WTC11 (cell line): ENCODE data around the gene CPE. TPM values are rescaled to one million over a fixed set of nuclear protein-coding genes. Genes with fewer than 3 reads are reported as not detected.

Experiments used
- ATAC-seq: fragments of 200-7000 bp; cut with Tn5 transposase; 2 replicates; pipeline ENCODE4 v1.10.0; 2021; ENCODE audit warnings: mild to moderate bottlenecking, moderate library complexity
- CTCF ChIA-PET: fragments of 300-600 bp; sonication (Branson Sonifier 250); formaldehyde crosslinking; loops from one replicate; lab custom pipeline; 2021; ENCODE audit warnings: antibody characterized with exemption; lab: Charles Lee
- POLR2A ChIA-PET: fragments of 350-600 bp; sonication (Branson Sonifier 250); formaldehyde crosslinking; loops from one replicate; lab custom pipeline; 2021; ENCODE audit warnings: antibody characterized with exemption; lab: Charles Lee
- DNase-seq: peaks from one replicate; pipeline ENCODE4 v3.0.0; 2021; ENCODE audit warnings: low spot score
- H3K27ac Mint-ChIP-seq: 2 replicates; pipeline ENCODE4 v1.8.0; 2021; ENCODE audit warnings: mixed read lengths
- H3K27me3 Mint-ChIP-seq: 2 replicates; pipeline ENCODE4 v1.8.0; 2021; ENCODE audit warnings: low read depth, mild to moderate bottlenecking, moderate library complexity, mixed read lengths
- H3K36me3 Mint-ChIP-seq: 2 replicates; pipeline ENCODE4 v1.8.0; 2021; ENCODE audit warnings: mixed read lengths
- H3K4me1 Mint-ChIP-seq: 2 replicates; pipeline ENCODE4 v1.8.0; 2022; ENCODE audit warnings: mixed read lengths
- H3K4me3 Mint-ChIP-seq: 2 replicates; pipeline ENCODE4 v1.8.0; 2021; ENCODE audit warnings: mild to moderate bottlenecking, moderate library complexity, mixed read lengths
- H3K9me3 Mint-ChIP-seq: 2 replicates; pipeline ENCODE4 v1.8.0; 2021; ENCODE audit warnings: mixed read lengths
- ARID4B ChIP-seq: sonication (generic); formaldehyde crosslinking; IDR thresholded peaks from 2 replicates; pipeline ENCODE4 v1.8.0; 2023; ENCODE audit warnings: missing genetic modification reagents, mild to moderate bottlenecking, borderline replicate concordance
- ATF1 ChIP-seq: sonication (generic); formaldehyde crosslinking; IDR thresholded peaks from 2 replicates; pipeline ENCODE4 v1.8.1; 2023; ENCODE audit warnings: mild to moderate bottlenecking, moderate library complexity, missing genetic modification reagents
- CBFB ChIP-seq: sonication (generic); formaldehyde crosslinking; IDR thresholded peaks from 2 replicates; pipeline ENCODE4 v1.8.1; 2022; ENCODE audit warnings: mild to moderate bottlenecking, low read depth, missing genetic modification reagents
- CTCF ChIP-seq: fragments of 200-600 bp; IDR thresholded peaks from 2 replicates; pipeline ENCODE4 v1.8.0; 2022; ENCODE audit warnings: antibody characterized with exemption
- E2F5 ChIP-seq: sonication (generic); formaldehyde crosslinking; IDR thresholded peaks from 2 replicates; pipeline ENCODE4 v1.8.1; 2022; ENCODE audit warnings: mild to moderate bottlenecking, moderate library complexity, missing genetic modification reagents
- ETV6 ChIP-seq: sonication (generic); formaldehyde crosslinking; IDR thresholded peaks from 2 replicates; pipeline ENCODE4 v1.8.1; 2022; ENCODE audit warnings: mild to moderate bottlenecking, missing genetic modification reagents
- HMGXB4 ChIP-seq: sonication (generic); formaldehyde crosslinking; IDR thresholded peaks from 2 replicates; pipeline ENCODE4 v1.8.1; 2023; ENCODE audit warnings: mild to moderate bottlenecking, moderate library complexity, missing genetic modification reagents
- IRF1 ChIP-seq: sonication (generic); formaldehyde crosslinking; IDR thresholded peaks from 2 replicates; pipeline ENCODE4 v1.8.0; 2023; ENCODE audit warnings: missing genetic modification reagents
- MLX ChIP-seq: sonication (generic); formaldehyde crosslinking; IDR thresholded peaks from 2 replicates; pipeline ENCODE4 v1.8.1; 2023; ENCODE audit warnings: mild to moderate bottlenecking, missing genetic modification reagents, moderate library complexity
- NR3C1 ChIP-seq: sonication (generic); formaldehyde crosslinking; conservative IDR thresholded peaks from 2 replicates; pipeline ENCODE4 v1.8.1; 2023; ENCODE audit warnings: low read depth, mild to moderate bottlenecking, missing genetic modification reagents
- ZNF219 ChIP-seq: sonication (generic); formaldehyde crosslinking; IDR thresholded peaks from 2 replicates; pipeline ENCODE4 v1.8.0; 2023; ENCODE audit warnings: missing genetic modification reagents, mild to moderate bottlenecking, borderline replicate concordance
- ZNF423 ChIP-seq: fragments of 250-450 bp; sonication (Bioruptor Pico); IDR thresholded peaks from 2 replicates; pipeline ENCODE4 v2.1.2; 2022; ENCODE audit warnings: mild to moderate bottlenecking, moderate library complexity
- total RNA-seq: library from RNA; stranded (reverse); gene quantifications from 3 replicates; pipeline ENCODE4 v1.2.3, GENCODE V29; 2021
- TF ChIP-seq, protein P1 (sequence below): sonication (generic); formaldehyde crosslinking; IDR thresholded peaks from 2 replicates; pipeline ENCODE4 v1.8.1; 2022; ENCODE audit warnings: missing genetic modification reagents, borderline replicate concordance
- TF ChIP-seq, protein P2 (sequence below): fragments of 250-450 bp; sonication (Bioruptor Pico); conservative IDR thresholded peaks from 2 replicates; pipeline ENCODE4 v1.9.0; 2021; ENCODE audit warnings: mild to moderate bottlenecking
- TF ChIP-seq, protein P3 (sequence below): sonication (generic); formaldehyde crosslinking; conservative IDR thresholded peaks from 2 replicates; pipeline ENCODE4 v1.8.1; 2023; ENCODE audit warnings: mild to moderate bottlenecking, low read depth, missing genetic modification reagents, moderate library complexity

Gene CPE
- total RNA-seq, 1 experiment from 2014 or later: 9.2 TPM

GRCh38 chr4:165443276-165443675, 64.5 kb downstream of the CPE start:
- peaks cover 16% of the 10 kb centered on the region for H3K4me1 Mint-ChIP-seq
- H3K27ac Mint-ChIP-seq: no peak overlapping the region
- no peak for ATAC-seq
- H3K27me3 Mint-ChIP-seq: no peaks in the 10 kb centered on the region
- no peaks in the 10 kb centered on the region for H3K9me3 Mint-ChIP-seq
- no peak overlapping the region for H3K4me3 Mint-ChIP-seq
- no peak for DNase-seq
- no peaks in the 10 kb centered on the region for H3K36me3 Mint-ChIP-seq
- POLR2A ChIA-PET: no interaction called here
- TF ChIP-seq ZNF423 (CRISPR knock-in tag) (no peak), CTCF (no peak), HMGXB4 (CRISPR knock-in tag) (no peak), MLX (no peak), ZNF219 (CRISPR knock-in tag) (no peak), ATF1 (CRISPR knock-in tag) (no peak), ARID4B (no peak), E2F5 (CRISPR knock-in tag) (no peak), IRF1 (CRISPR knock-in tag) (no peak), CBFB (no peak), NR3C1 (CRISPR knock-in tag) (no peak), ETV6 (CRISPR knock-in tag) (no peak)
- TF ChIP-seq, protein P1, sequence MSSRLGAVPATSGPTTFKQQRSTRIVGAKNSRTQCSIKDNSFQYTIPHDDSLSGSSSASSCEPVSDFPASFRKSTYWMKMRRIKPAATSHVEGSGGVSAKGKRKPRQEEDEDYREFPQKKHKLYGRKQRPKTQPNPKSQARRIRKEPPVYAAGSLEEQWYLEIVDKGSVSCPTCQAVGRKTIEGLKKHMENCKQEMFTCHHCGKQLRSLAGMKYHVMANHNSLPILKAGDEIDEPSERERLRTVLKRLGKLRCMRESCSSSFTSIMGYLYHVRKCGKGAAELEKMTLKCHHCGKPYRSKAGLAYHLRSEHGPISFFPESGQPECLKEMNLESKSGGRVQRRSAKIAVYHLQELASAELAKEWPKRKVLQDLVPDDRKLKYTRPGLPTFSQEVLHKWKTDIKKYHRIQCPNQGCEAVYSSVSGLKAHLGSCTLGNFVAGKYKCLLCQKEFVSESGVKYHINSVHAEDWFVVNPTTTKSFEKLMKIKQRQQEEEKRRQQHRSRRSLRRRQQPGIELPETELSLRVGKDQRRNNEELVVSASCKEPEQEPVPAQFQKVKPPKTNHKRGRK (CRISPR knock-in tag): no peak
- TF ChIP-seq, protein P2, sequence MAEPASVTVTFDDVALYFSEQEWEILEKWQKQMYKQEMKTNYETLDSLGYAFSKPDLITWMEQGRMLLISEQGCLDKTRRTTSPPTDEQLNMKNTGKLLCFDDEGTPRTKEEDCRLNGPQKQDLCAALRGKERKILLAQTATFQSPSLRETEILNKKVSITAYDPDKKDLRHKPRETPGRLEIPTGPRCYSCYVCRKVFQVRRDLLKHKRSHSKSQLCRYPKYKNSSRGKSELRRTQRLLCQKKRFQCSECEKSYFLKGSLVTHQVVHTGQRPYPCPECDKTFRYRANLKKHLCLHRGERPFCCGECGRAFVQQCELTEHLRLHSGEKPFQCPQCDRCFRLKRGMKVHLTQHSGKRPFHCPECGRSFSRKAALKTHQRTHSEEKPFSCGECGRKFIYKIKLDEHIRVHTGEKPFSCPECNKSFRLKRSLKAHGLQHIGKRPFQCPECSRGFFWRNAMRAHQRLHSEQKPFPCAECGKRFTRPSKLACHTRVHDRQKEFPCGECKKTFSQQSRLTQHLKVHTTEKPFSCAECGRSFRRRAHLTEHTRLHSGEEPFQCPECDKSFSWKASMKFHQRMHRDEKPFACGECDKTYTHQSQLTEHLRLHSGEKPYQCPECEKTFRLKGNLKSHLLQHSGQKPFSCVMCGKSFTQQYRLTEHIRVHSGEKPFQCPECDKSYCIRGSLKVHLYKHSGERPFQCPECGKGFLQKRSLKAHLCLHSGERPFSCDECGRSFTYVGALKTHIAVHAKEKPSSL: no peak
- TF ChIP-seq, protein P3, sequence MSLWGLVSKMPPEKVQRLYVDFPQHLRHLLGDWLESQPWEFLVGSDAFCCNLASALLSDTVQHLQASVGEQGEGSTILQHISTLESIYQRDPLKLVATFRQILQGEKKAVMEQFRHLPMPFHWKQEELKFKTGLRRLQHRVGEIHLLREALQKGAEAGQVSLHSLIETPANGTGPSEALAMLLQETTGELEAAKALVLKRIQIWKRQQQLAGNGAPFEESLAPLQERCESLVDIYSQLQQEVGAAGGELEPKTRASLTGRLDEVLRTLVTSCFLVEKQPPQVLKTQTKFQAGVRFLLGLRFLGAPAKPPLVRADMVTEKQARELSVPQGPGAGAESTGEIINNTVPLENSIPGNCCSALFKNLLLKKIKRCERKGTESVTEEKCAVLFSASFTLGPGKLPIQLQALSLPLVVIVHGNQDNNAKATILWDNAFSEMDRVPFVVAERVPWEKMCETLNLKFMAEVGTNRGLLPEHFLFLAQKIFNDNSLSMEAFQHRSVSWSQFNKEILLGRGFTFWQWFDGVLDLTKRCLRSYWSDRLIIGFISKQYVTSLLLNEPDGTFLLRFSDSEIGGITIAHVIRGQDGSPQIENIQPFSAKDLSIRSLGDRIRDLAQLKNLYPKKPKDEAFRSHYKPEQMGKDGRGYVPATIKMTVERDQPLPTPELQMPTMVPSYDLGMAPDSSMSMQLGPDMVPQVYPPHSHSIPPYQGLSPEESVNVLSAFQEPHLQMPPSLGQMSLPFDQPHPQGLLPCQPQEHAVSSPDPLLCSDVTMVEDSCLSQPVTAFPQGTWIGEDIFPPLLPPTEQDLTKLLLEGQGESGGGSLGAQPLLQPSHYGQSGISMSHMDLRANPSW: no peak
- CTCF ChIA-PET: no interaction called here
